Large intestine (tissue), 3 donors: ENCODE results near the gene GPR61. TPM values are rescaled to one million over a fixed set of nuclear protein-coding genes. Genes with fewer than 3 reads are reported as not detected.

Experiments used
- DNase-seq, 2 donors: peaks; one replicate each; pipeline versions ENCODE4 v3.0.0 to v3.0.0-alpha.2; 2013
- H3K27ac ChIP-seq: one replicate; pipeline ENCODE4 v1.5.1; 2013; ENCODE audit warnings: low read length
- H3K27me3 ChIP-seq: 2 replicates; pipeline ENCODE4 v1.6.1; 2013; ENCODE audit warnings: low read length; ENCODE audit not compliant: control insufficient read depth, insufficient read depth
- H3K36me3 ChIP-seq: 2 replicates; pipeline ENCODE4 v1.6.1; 2013; ENCODE audit warnings: low read length; ENCODE audit not compliant: control insufficient read depth, insufficient read depth
- H3K4me1 ChIP-seq: one replicate; pipeline ENCODE4 v1.6.1; 2013; ENCODE audit warnings: low read length; ENCODE audit not compliant: control insufficient read depth, insufficient read depth
- H3K4me3 ChIP-seq: one replicate; pipeline ENCODE4 v1.5.1; 2013; ENCODE audit warnings: low read length
- H3K9me3 ChIP-seq: one replicate; pipeline ENCODE4 v1.6.1; 2013; ENCODE audit warnings: mild to moderate bottlenecking, low read depth, low read length, moderate library complexity; ENCODE audit not compliant: control insufficient read depth
- WGBS: methylation state at CpG from one replicate; pipeline ENCODE4 v1.1.5; 2013; ENCODE audit warnings: low lambda C conversion rate; ENCODE audit not compliant: insufficient coverage; 5-methylcytosine and 5-hydroxymethylcytosine counted together
- polyA plus RNA-seq: library from polyadenylated mRNA; unstranded; fragments of 120-200 nt; gene quantifications from one replicate; pipeline ENCODE4 v1.2.1, GENCODE V29; 2013

GPR61 gene
- polyA plus RNA-seq, 1 donor, result 0.93 TPM

DNA sequence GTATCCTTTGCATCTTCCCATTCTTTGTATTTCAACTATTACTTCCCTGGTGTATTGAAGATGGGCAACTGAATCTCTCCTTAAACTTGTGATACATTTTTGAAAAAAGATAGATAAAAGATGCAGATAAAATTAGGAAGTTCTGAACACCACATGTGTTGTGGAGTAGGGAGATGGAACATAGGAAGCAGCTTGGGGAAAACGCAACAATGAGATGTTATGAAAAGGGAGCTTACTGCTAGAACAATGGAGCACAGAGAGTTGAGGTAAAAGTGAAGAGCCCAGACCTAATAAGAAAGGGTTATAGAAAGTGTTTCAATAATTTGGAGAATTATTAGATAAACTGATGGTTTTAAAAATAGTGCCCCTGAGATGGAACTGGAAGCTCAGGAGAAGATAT, 29.7 kb downstream of the GPR61 start:
- Histone ChIP-seq H3K4me3 (no peak overlapping the region), H3K27ac (no peak overlapping the region), H3K9me3 (no peaks in the 10 kb centered on the region), H3K27me3 (no peaks in the 10 kb centered on the region), H3K36me3 (peaks cover 3% of the 10 kb centered on the region), H3K4me1 (peaks cover 15% of the 10 kb centered on the region)
- WGBS, result 89% methylated on average over 1 of the region's 1 CpG
- no peak for DNase-seq

DNA sequence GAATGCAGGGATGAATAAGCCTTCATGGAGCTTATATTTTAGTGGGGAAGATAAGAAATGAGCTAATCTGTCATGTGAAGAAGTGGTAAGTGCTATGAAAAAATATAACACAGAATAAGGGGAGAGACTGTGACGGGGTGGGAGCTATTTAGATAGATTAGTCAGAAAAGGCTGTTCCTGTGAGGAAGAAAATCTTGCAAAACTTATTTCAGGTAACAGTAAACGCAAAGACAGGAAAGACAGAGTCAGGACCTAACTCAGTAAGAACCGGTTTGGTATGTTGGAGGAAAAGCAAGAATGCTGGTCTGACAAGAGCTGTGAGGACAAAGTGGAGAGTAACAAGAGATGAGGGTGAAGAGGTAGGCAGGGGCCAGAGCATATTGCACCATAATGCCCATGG, 30.7 kb downstream of the GPR61 start:
- 16% methylated on average over 2 of the region's 3 CpGs for WGBS
- Histone ChIP-seq H3K4me1 (peaks cover 12% of the 10 kb centered on the region), H3K9me3 (no peaks in the 10 kb centered on the region), H3K27ac (no peak overlapping the region), H3K36me3 (peaks cover 5% of the 10 kb centered on the region), H3K4me3 (no peak overlapping the region), H3K27me3 (no peaks in the 10 kb centered on the region)
- peak in 1 of 2 donors; percentile 54 for DNase-seq

DNA sequence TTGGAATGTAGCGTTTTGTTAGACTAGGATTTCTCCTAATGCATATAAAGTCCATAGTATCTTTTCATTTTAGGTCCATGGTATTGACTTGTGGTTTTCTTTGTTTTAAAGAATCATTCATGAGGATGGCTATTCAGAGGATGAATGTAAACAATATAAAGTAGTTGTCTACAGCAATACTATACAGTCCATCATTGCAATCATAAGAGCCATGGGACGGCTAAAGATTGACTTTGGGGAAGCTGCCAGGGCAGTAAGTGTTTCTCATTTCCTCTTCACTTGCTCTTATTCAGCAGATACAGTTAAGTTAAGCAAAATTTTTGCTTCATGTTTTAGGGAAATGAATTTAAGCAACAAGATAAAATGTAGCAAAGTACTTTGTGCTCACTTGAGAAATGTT, 34.1 kb downstream of the GPR61 start:
- H3K27me3 ChIP-seq, result no peaks in the 10 kb centered on the region
- WGBS, result no CpG with 5 or more reads among the region's 2 CpGs
- no peak for DNase-seq
- H3K4me1 ChIP-seq, result no peaks in the 10 kb centered on the region
- peaks cover 14% of the 10 kb centered on the region for H3K36me3 ChIP-seq
- H3K9me3 ChIP-seq, result no peaks in the 10 kb centered on the region
- H3K27ac ChIP-seq, result no peak overlapping the region
- H3K4me3 ChIP-seq, result no peak overlapping the region

DNA sequence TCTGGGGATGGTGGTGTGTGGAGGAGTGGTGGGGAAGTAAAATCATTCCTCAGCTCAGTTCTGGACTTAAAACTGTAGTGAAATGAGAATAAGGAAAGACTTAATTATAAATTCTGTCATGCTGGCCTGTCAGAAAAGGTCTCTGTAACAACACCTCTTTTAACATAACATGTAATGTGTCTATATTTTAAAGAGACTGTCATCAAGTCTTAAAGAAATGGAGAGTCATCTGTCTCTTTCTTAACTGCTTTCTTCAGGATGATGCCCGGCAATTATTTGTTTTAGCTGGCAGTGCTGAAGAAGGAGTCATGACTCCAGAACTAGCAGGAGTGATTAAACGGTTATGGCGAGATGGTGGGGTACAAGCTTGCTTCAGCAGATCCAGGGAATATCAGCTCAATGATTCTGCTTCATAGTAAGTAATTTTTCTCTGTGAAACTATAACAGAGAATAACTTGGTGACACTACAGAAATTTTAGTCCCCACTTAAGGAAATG, 39.3 kb downstream of the GPR61 start:
- whole genome bisulfite sequencing, result no CpG with 5 or more reads among the region's 3 CpGs
- H3K27me3 ChIP-seq, result no peaks in the 10 kb centered on the region
- H3K4me3 ChIP-seq, result no peak overlapping the region
- H3K9me3 ChIP-seq, result no peaks in the 10 kb centered on the region
- DNase-seq, result no peak
- no peak overlapping the region for H3K27ac ChIP-seq
- H3K36me3 ChIP-seq, result peaks cover 36% of the 10 kb centered on the region
- H3K4me1 ChIP-seq, result no peaks in the 10 kb centered on the region

DNA sequence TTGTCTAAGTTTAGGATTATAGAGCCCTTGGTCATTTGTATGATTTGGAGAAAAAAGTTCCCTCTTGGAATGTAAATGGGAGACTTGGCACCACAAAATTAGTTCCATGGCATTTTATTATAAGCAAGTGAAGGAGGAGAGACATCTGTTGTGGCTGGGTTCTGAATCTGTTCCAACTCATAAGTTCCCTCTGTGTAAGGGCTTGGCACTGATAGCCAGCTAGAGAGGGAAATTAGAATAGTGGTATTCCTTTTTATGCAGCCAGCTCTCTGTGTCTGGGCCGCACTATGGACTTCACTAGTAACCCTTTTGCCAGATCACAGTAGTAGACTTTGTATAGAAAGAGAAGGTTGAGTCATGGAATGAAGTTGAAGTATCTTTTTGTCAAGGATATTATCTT, 39.8 kb downstream of the GPR61 start:
- WGBS, result no CpG with 5 or more reads among the region's 1 CpG
- H3K27ac ChIP-seq, result no peak overlapping the region
- no peaks in the 10 kb centered on the region for H3K4me1 ChIP-seq
- no peak for DNase-seq
- H3K9me3 ChIP-seq, result no peaks in the 10 kb centered on the region
- no peaks in the 10 kb centered on the region for H3K27me3 ChIP-seq
- H3K36me3 ChIP-seq, result peaks cover 37% of the 10 kb centered on the region
- no peak overlapping the region for H3K4me3 ChIP-seq

DNA sequence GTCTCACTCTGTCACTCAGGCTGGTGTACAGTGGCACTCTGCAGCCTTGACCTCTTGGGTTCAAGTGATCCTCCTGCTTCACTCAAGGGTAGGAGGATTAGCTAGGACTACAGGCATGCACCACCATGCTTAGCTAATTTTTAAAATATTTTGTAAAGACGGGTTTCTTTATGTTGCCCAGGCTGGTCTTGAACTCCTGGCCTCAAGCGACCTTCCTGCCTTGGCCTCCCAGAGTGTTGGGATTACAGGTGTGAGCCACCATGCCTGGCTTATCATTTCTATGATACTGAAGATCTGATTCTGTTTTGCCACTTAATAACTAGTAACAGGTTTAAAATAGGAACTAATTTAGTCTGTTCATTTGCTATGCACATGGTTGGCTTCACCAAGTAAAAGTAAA, 42.3 kb downstream of the GPR61 start:
- Histone ChIP-seq H3K36me3 (peaks cover 47% of the 10 kb centered on the region), H3K4me1 (no peaks in the 10 kb centered on the region), H3K4me3 (no peak overlapping the region), H3K27ac (no peak overlapping the region), H3K9me3 (no peaks in the 10 kb centered on the region), H3K27me3 (no peaks in the 10 kb centered on the region)
- DNase-seq, result no peak
- WGBS, result no CpG with 5 or more reads among the region's 2 CpGs

DNA sequence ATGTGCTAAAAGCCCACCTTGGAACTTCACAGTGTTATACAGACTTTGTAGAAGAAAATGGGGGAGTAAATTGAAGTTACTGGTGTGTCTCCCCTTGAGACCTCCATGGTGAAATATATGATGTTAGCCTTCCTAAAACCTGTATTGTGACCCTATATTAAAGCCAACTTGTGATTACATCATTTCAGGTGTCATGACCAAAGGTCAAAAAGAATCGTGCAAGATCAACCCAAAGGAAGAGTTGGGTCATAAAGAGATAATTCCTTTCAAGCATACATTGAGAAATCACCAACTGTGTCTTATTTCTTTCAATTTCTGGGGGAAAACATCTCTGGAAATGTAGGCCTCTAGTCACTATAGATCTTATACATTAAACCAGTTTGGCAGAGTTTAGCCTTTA, 45.1 kb downstream of the GPR61 start:
- Histone ChIP-seq H3K27me3 (no peaks in the 10 kb centered on the region), H3K4me3 (no peak overlapping the region), H3K27ac (no peak overlapping the region), H3K36me3 (peaks cover 44% of the 10 kb centered on the region), H3K9me3 (no peaks in the 10 kb centered on the region), H3K4me1 (no peaks in the 10 kb centered on the region)
- DNase-seq, result peak in 1 of 2 donors; percentile 43
- 40% methylated on average over 1 of the region's 1 CpG for WGBS

DNA sequence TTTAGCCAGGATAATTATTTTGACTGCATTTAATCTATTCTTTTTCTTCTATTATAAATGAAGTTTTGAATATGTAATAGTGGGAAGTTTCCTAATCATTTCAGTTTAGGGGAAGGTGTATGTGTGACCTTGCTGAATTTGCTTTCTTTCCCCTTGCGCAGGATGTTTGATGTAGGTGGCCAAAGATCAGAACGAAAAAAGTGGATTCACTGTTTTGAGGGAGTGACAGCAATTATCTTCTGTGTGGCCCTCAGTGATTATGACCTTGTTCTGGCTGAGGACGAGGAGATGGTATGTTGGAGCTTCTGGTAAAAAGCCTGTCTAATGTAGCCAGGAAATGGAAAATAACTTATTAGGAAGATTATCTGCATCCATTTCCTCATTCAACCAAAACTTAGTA, 46.4 kb downstream of the GPR61 start:
- H3K9me3 ChIP-seq, result no peaks in the 10 kb centered on the region
- H3K27ac ChIP-seq, result no peak overlapping the region
- peaks cover 48% of the 10 kb centered on the region for H3K36me3 ChIP-seq
- no CpG with 5 or more reads among the region's 3 CpGs for WGBS
- H3K27me3 ChIP-seq, result no peaks in the 10 kb centered on the region
- no peaks in the 10 kb centered on the region for H3K4me1 ChIP-seq
- H3K4me3 ChIP-seq, result no peak overlapping the region
- no peak for DNase-seq

DNA sequence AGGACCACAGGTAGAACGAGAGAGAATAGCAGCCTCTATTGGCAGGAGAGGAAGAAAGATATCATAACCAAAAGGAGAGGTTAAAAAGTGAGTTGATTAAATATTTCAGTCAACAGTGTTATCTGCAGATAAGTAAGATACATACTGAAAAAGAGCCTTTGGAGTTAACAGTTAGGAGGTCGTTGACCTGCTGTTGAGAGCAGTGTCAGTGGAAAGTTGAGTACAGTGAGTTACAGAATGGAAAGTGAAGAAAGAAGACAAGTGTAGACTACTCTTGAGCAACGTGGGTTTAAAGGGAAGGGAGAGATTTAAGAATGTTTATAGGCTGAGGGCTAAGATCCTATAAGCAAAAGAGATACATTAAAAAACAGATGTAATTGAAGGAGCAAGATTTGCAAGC, 49.5 kb downstream of the GPR61 start:
- Histone ChIP-seq H3K27me3 (no peaks in the 10 kb centered on the region), H3K9me3 (no peaks in the 10 kb centered on the region), H3K4me1 (no peaks in the 10 kb centered on the region), H3K27ac (no peak overlapping the region), H3K36me3 (peaks cover 48% of the 10 kb centered on the region), H3K4me3 (no peak overlapping the region)
- peak in 1 of 2 donors; percentile 17 for DNase-seq
- WGBS, result 31% methylated on average over 3 of the region's 3 CpGs

DNA sequence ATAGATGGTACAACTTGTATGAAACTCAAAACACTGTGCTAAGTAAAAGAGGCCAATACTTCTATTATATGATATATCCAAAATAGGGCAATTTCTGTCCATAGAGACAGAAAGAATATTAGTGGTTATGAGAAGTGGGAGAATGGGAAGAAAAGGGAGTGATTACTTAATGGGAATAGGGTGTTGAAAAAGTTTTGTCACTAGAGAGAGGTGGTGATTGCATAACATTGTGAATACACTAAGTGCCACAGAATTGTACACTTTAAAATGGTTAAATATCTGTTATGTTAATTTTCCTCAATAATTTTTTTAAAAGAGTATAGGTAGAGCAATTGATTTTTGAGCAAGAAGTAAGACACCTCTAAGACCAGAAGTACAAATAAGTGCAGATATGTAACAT, 50.0 kb downstream of the GPR61 start:
- H3K4me1 ChIP-seq, result no peaks in the 10 kb centered on the region
- no peaks in the 10 kb centered on the region for H3K9me3 ChIP-seq
- no peaks in the 10 kb centered on the region for H3K27me3 ChIP-seq
- no peak overlapping the region for H3K4me3 ChIP-seq
- H3K36me3 ChIP-seq, result peaks cover 50% of the 10 kb centered on the region
- no peak for DNase-seq
- no peak overlapping the region for H3K27ac ChIP-seq

DNA sequence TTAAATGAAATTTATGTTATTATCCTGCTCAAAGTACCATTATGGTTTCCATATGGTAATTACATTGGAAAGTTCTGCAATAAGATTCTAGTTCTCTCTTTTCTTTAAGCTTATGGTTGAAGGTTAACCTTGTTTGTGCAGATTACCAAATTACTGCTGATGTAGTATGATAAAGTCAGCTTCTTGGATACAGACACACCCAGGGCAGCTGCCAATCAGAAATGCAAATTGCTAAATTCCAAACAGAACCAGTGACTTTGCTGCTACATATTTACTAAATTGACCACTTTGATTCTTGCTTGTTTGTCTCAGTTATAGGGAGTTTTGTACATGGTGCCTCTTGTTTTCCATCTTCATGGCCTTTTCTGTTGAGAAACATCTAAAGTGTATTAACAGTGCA, 53.2 kb downstream of the GPR61 start:
- DNase-seq, result no peak
- Histone ChIP-seq H3K36me3 (peaks cover 43% of the 10 kb centered on the region), H3K9me3 (no peaks in the 10 kb centered on the region), H3K4me1 (no peaks in the 10 kb centered on the region), H3K27me3 (no peaks in the 10 kb centered on the region), H3K4me3 (no peak overlapping the region), H3K27ac (no peak overlapping the region)
